GM12874 (cell line): ENCODE data around the gene CPT2.

Source experiments
- TF ChIP-seq, protein P1 (sequence below): IDR thresholded peaks from 2 replicates; pipeline ENCODE4 v1.5.1; 2011; ENCODE audit warnings: low read depth, mild to moderate bottlenecking, control low read depth, low read length, moderate library complexity; ENCODE audit not compliant: insufficient read depth

CPT2 gene

DNA sequence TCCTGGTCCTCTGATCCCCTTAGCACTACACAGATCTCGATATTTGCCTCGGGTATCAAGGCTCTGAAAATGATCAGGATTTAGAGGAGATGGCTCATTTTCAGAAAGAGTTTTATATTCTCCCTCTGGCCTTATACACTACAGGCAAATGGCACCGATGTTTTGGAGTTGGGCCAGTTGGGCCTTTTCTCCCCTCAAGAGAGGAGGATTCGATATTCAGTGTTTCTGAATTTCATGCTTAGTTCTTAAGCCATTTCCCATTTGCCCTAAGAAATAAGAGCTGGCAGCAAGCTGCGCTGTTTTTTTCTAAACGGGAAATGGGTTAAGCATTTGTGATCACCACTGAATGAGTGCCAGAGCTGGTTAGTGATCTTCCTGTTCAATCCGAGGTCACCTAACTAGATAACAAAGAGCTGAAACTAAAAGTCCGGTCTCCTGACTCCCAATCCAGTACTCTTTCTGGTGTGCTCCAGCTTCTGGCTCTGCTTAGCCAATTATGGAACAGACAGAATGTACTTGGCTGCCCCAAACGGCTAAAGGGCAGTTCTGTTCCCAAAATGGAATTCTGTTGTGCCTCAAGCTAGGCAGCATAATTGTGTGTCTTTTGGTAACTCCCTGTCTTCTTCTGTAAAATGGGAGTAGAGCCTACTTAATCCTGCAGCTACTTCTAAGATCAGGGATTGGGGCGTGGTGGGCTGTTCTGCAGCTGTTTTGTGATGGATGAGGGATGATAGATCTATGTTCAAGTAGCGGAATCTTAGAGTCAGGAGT, 1.2 kb upstream of the CPT2 start:
- TF ChIP-seq, protein P1, sequence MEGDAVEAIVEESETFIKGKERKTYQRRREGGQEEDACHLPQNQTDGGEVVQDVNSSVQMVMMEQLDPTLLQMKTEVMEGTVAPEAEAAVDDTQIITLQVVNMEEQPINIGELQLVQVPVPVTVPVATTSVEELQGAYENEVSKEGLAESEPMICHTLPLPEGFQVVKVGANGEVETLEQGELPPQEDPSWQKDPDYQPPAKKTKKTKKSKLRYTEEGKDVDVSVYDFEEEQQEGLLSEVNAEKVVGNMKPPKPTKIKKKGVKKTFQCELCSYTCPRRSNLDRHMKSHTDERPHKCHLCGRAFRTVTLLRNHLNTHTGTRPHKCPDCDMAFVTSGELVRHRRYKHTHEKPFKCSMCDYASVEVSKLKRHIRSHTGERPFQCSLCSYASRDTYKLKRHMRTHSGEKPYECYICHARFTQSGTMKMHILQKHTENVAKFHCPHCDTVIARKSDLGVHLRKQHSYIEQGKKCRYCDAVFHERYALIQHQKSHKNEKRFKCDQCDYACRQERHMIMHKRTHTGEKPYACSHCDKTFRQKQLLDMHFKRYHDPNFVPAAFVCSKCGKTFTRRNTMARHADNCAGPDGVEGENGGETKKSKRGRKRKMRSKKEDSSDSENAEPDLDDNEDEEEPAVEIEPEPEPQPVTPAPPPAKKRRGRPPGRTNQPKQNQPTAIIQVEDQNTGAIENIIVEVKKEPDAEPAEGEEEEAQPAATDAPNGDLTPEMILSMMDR, result no peak

DNA sequence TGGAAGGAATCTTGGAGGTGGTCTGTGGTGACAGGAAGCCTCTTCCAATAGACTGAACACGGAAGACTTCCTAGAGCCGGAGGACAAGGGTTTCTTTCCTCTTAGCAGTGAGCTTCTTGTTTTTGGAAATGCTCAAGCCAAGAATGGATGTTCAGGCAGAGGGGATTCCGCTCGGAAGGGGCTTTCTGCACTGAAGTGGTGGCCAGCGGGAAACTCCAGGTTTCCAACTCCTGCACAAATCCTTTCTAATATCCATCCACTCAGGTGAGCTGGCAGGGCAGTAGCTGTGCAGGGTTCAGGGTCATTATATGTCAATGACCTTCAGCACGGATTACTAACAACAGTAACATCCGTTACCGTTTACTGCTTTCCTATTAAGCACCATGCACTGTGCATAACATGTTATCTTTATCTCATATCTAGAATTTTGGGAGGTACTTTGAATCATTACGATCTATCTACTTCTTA, 573 bp upstream of the CPT2 start:
- TF ChIP-seq, protein P1, result no peak

DNA sequence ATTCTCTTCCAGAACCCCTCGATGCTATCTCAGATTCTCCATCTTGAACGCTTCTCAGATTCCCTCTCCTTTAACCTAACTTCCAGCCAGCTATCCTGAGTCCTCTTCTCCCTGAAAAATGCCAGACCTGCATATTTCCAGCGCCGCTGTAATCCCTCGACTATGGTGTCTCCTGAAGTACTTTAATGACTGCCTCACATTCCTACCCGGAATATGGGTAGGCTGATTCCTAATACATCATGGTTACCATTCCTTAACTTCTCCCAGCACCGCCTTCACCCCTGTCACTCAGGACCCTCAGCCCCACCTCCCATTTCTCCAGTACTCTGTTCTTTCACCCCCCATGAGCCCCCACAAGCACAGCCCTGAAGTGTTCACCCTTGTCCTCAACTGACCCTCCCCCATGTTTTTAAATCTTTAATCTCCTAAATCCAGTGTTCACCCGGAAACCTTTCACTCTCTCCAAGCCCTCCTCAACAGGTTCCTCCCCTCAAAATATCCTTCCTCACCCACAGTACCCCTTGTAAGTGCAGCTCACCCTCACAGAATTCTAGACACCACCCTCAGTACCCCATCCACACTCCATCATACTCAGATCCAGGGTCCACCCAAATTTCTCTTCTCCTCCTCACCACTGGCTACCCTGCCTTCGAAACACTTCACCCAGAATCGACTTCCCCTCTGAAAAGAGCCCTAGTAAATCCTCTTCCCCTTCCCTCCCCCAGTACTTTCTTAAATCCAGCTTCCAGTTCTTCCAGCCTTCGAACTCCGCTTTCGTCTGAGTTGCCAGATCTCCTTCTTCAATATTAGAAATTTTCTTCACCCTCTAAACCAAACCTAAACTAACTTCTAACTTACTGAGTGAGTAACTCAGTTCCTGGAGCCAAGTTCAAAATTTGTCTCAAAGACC, 922 bp downstream of the CPT2 start:
- TF ChIP-seq, protein P1, result no peak

DNA sequence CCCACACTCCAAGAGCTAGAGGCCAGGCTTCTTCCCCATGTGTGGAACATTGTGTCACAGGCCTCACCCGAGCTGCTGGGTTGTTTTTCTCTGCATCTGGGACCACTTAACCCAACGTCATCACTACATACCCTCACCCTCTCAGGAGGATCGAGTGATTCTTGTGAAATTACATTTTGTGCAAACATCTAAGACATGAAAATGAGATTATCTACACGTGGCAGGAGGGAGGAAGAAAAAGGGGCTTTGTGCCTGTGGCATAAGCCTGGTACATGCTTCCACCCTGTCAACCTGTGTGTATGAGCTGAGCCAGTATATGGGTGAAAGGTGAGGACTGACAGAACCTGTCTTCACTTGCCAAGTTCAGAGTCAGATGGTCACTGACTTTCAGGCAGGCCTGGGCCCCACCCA, 1.6 kb downstream of the CPT2 start:
- TF ChIP-seq, protein P1, result no peak

DNA sequence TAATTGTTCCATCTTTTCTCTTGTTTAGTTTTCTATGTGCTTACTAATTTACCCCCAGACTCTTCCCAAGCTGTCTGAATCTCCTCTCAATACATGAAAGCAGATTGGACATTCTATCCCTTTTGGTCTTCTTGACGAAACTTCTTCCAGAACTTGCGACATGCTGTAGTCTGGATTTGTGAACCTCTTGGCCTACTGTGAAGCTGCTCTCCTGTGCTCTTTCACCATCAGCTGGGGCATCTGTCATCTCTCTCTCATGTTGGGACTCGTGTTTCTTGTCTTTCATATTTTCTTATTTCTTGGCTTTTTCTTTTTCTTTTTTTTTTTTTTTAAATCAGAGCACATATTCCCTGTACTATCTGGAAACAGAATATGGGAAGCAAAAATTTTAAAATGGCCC, 6.8 kb downstream of the CPT2 start:
- TF ChIP-seq, protein P1, result no peak

DNA sequence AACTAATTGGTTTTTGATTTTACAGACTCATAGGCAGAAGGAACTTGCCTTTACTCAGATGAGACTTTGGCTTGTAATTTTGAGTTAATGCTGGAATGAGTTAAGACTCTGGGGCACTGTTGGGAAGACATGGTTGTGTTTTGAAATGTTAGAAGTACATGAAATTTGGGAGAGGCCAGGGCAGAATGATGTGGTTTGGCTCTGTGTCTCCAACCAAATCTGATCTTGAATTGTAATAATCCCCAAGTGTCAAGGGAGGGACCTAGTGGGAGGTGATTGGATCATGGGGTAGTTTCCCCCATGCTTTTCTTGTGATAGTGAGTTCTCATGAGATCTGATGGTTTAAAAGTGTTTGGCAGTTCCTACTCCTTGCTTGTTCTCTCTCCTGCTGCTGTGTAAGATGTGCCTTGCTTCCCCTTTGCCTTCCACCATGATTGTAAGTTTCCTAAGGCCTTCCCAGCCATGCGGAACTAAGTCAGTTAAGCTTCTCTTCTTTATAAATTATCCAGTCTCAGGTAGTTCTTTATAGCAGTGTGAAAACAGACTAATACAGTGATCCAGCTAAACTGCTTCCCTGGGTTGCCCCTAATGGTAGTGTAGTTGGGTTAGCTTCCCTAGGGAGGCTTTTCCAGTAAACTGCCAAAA, 10.2 kb downstream of the CPT2 start:
- TF ChIP-seq, protein P1, result no peak

DNA sequence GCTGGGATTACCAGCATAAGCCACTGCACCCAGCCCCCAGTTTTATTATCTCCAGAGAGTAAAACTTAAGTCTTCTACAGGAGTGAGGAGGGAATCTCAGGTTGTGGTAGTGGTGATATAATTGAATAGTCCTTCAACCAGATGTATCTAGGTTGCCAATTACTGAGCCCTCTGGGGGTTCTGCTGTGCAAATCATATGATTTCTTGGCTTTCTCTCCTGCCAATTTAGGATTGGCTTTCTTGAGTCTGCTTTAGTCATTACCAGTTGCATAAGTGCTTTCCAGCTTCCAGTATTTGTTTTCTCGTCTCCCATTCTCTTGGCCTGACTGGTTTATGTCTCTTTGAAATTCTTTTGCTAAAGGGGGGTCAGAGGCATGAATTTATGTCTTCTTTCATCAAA, 11.1 kb downstream of the CPT2 start:
- TF ChIP-seq, protein P1, result no peak
